Measurements from ENCODE around the gene TTN. TPM values are rescaled to one million over a fixed set of nuclear protein-coding genes. Genes with fewer than 3 reads are reported as not detected.

Gene TTN
- total RNA-seq, 1 experiment from 2014 or later = under 0.01 TPM

- intact Hi-C loops (cut with micrococcal nuclease) = loop anchor here (1.0 kb wide), 1 partner anchor 27 kb away; the partner anchor contains the start of genes PJVK and PRKRA
- ChIA-PET POLR2A (interaction anchor here (0.6 to 4.6 kb wide), 9 partner anchors 11 to 59 kb away, joined by 3 to 76 read pairs (median 4); partner anchors contain the start of genes PJVK and PRKRA), CTCF (interaction anchor here (0.6 to 1.4 kb wide), 3 partner anchors 12 to 64 kb away, joined by 4 to 6 read pairs (median 6); no protein-coding TSS in a partner anchor)
- H3K9me3 Mint-ChIP-seq (ENCODE audit: unreplicated experiment) = no peaks in the 10 kb centered on the region
- H3K4me1 Mint-ChIP-seq (ENCODE audit: insufficient read depth, unreplicated experiment) = peaks cover 19% of the 10 kb centered on the region
- H3K36me3 Mint-ChIP-seq (ENCODE audit: insufficient read depth, unreplicated experiment) = peaks cover 9% of the 10 kb centered on the region
- peak; percentile 82 for DNase-seq (ENCODE audit: unreplicated experiment)
- H3K27ac Mint-ChIP-seq (ENCODE audit: low read depth, unreplicated experiment) = peak within 1 kb of the TSS; percentile 99
- no peaks in the 10 kb centered on the region for H3K27me3 Mint-ChIP-seq (ENCODE audit: insufficient read depth, unreplicated experiment)
- peak within 1 kb of the TSS; percentile 96 for H3K4me3 Mint-ChIP-seq (ENCODE audit: unreplicated experiment)
- no TSS peak for BruUV-seq (replicated peaks)
- peak; percentile 71 for TF ChIP-seq CTCF (IDR thresholded peaks at IDR 0.05; ENCODE audit: unreplicated experiment)
Measured at GRCh38 chr2:178478439-178479274, 328.6 kb downstream of the TTN start, which contains the start of gene FKBP7. Gene FKBP7 (minus strand): TSS chr2:178478600. CDS start chr2:178478499, 101 bp downstream.

DNA sequence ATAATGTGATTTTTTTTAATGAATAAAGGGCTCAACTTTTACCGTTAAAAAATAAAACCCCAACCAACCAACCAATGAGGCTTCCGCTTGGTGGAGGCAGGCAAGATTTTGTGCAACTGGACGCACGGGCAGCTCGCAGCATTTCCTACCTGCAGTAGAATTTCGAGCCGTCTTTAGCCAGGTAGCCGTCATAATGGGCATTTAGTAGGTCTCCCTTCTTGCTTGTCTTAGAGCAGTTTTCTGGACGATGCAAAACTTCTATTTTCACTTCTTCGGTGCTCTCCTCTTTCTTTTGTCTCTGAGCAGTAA is 329.1 kb downstream of the TTN start:
- peak overlapping the region; percentile 96 for H3K4me3 Mint-ChIP-seq (ENCODE audit: unreplicated experiment)
- H3K9me3 Mint-ChIP-seq (ENCODE audit: unreplicated experiment) = no peaks in the 10 kb centered on the region
- peaks cover 19% of the 10 kb centered on the region for H3K4me1 Mint-ChIP-seq (ENCODE audit: insufficient read depth, unreplicated experiment)
- intact Hi-C loops (cut with micrococcal nuclease) = no loop called here
- peak overlapping the region; percentile 99 for H3K27ac Mint-ChIP-seq (ENCODE audit: low read depth, unreplicated experiment)
- no peak for TF ChIP-seq CTCF (IDR thresholded peaks at IDR 0.05; ENCODE audit: unreplicated experiment)
- peaks cover 9% of the 10 kb centered on the region for H3K36me3 Mint-ChIP-seq (ENCODE audit: insufficient read depth, unreplicated experiment)
- no peak for DNase-seq (ENCODE audit: unreplicated experiment)
- ChIA-PET CTCF (interaction anchor here (1.0 kb wide), 1 partner anchor 46 kb away, joined by 4 read pairs; no protein-coding TSS in a partner anchor), POLR2A (interaction anchor here (0.7 to 4.4 kb wide), 2 partner anchors 27 to 58 kb away, joined by 4 to 27 read pairs; partner anchors contain the start of genes PJVK and PRKRA)
- BruUV-seq (replicated peaks) = TSS peak; percentile 65
- H3K27me3 Mint-ChIP-seq (ENCODE audit: insufficient read depth, unreplicated experiment) = no peaks in the 10 kb centered on the region

DNA sequence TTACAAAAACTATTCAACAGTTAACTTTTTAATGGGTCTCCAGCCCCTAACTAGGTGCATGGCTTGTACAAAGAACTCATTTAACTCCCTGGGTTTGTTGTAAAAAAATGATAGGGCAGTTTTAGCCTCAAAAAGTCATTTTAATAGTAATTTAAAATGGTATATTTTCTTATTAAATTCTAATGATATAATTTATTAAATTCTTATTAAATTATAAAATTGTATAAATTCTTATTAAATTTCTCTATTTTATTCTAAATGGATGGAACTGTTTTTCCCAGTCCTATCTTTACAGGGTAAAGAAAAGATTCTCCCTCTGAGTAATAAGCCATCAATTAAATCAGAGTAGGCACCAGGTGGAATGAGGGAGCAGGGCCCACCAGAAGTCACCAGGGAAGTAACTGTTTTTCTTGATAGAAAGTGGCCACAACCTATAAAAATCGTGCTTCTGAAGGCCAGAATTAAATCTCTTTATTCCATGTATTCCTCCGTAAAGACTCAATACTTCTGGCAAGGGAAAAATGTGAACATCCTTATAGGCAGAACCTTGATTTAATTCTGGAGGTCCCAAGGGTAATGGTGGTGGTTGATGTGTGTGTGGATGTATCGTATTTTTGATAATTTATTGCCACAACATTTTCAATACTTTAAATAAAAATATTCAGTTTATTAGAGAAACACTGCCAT is 329.6 kb downstream of the TTN start:
- Mint-ChIP-seq H3K27me3 (ENCODE audit: insufficient read depth, unreplicated experiment) (no peaks in the 10 kb centered on the region), H3K36me3 (ENCODE audit: insufficient read depth, unreplicated experiment) (peaks cover 9% of the 10 kb centered on the region), H3K4me3 (ENCODE audit: unreplicated experiment) (peak overlapping the region; percentile 96), H3K4me1 (ENCODE audit: insufficient read depth, unreplicated experiment) (peaks cover 16% of the 10 kb centered on the region), H3K9me3 (ENCODE audit: unreplicated experiment) (no peaks in the 10 kb centered on the region), H3K27ac (ENCODE audit: low read depth, unreplicated experiment) (peak overlapping the region; percentile 99)
- POLR2A ChIA-PET = interaction anchor here (0.7 to 4.4 kb wide), 2 partner anchors 27 to 58 kb away, joined by 4 to 27 read pairs; partner anchors contain the start of genes PJVK and PRKRA
- intact Hi-C loops (cut with micrococcal nuclease) = no loop called here
- CTCF ChIA-PET = interaction anchor here (1.0 kb wide), 1 partner anchor 46 kb away, joined by 4 read pairs; no protein-coding TSS in a partner anchor
- no peak for TF ChIP-seq CTCF (IDR thresholded peaks at IDR 0.05; ENCODE audit: unreplicated experiment)
- DNase-seq (ENCODE audit: unreplicated experiment) = no peak
- BruUV-seq (replicated peaks) = no TSS peak

DNA sequence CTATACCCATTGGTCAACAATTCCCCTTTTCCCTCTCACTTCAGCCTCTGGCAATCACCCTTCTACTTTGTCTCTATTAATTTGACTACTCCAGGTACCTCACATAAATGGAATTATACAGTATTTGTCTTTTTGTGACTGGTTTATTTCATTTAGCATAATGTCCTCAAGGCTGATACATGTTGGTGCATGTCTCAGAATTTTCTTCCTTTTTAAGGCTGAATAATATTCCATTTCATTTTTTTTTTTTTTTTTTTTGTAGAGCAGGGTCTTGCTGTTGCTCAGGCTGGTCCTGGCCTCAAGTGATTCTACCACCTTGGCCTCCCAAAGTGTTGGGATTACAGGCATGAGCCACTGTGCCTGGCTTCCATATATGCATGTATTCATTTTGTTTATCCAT is 330.7 kb downstream of the TTN start:
- peaks cover 7% of the 10 kb centered on the region for H3K4me1 Mint-ChIP-seq (ENCODE audit: insufficient read depth, unreplicated experiment)
- DNase-seq (ENCODE audit: unreplicated experiment) = no peak
- H3K27me3 Mint-ChIP-seq (ENCODE audit: insufficient read depth, unreplicated experiment) = no peaks in the 10 kb centered on the region
- no TSS peak for BruUV-seq (replicated peaks)
- no peak overlapping the region for H3K4me3 Mint-ChIP-seq (ENCODE audit: unreplicated experiment)
- peaks cover 8% of the 10 kb centered on the region for H3K36me3 Mint-ChIP-seq (ENCODE audit: insufficient read depth, unreplicated experiment)
- intact Hi-C loops (cut with micrococcal nuclease) = no loop called here
- ChIA-PET CTCF (no interaction called here), POLR2A (interaction anchor here (4.4 kb wide), 1 partner anchor 26 kb away, joined by 27 read pairs; the partner anchor contains the start of genes PJVK and PRKRA)
- no peaks in the 10 kb centered on the region for H3K9me3 Mint-ChIP-seq (ENCODE audit: unreplicated experiment)
- TF ChIP-seq CTCF (IDR thresholded peaks at IDR 0.05; ENCODE audit: unreplicated experiment) = no peak
- no peak overlapping the region for H3K27ac Mint-ChIP-seq (ENCODE audit: low read depth, unreplicated experiment)

All from MCF 10A (cell line).